Left colon (tissue), 2 donors: Measurements from ENCODE around the gene HORMAD2. TPM values are rescaled to one million over a fixed set of nuclear protein-coding genes. Genes with fewer than 3 reads are reported as not detected.

ENCODE experiments used
- ATAC-seq: fragments of 200-7000 bp; cut with Tn5 transposase; one replicate; pipeline ENCODE4 v1.9.1; 2020; ENCODE audit warnings: mild to moderate bottlenecking, moderate library complexity
- DNase-seq, 2 donors: peaks; one replicate each; pipeline ENCODE4 v3.0.0-alpha.2; 2020
- intact Hi-C, 2 donors: fragments of 100-400 bp; cut with DNase I in 1 of 2; cut with micrococcal nuclease in 1 of 2; formaldehyde crosslinking; loops; one replicate each; pipeline versions ENCODE4 v1.11.2 to v1.14.0; 2022; cut with DNase I, micrococcal nuclease
- long read RNA-seq: library from polyadenylated mRNA; unstranded; transcript quantifications from one replicate; pipeline ENCODE4 v2.0.0, GENCODE V29; 2021
- total RNA-seq, 2 donors: library from RNA; stranded (reverse); fragmentation: NEBNext Ultra II Directional; extraction: Animal tissue kit (Norgen Biotek cat#: 25700); gene quantifications; one replicate each; pipeline ENCODE4 v1.2.1, GENCODE V29; 2021
- donor health status: DM: no; HTN: no; CAD: no.
- donor health status: DM: yes; HTN: yes; CAD: no.

Gene HORMAD2
- not detected for total RNA-seq
- long read RNA-seq = 0 reads

- DNase-seq (peak in 1 of 2 donors; percentile 24), ATAC-seq (peak; percentile 15)
Observed at GRCh38 chr22:30079952-30080533, at the start of gene HORMAD2. TSS of gene HORMAD2 (plus strand) at chr22:30080464. CDS start at chr22:30093953, 13,489 bp downstream.

GRCh38 chr22:30031328-30031727, 48.9 kb upstream of the HORMAD2 start:
- ATAC-seq (no peak), DNase-seq (no peak)
- intact Hi-C loops = no loop called here

More at GRCh38 chr22:30079952-30080533, at the start of gene HORMAD2:
- intact Hi-C loops = loop anchor here in 1 of 2 donors (10.0 kb wide), 2 partner anchors 385 to 445 kb away; no protein-coding TSS in a partner anchor

GRCh38 chr22:30031764-30032455, 48.4 kb upstream of the HORMAD2 start:
- ATAC-seq (no peak), DNase-seq (no peak)
- intact Hi-C loops = no loop called here

- ATAC-seq (no peak), DNase-seq (no peak)
- intact Hi-C loops = no loop called here
Observed at GRCh38 chr22:30033137-30033536, 47.1 kb upstream of the HORMAD2 start.

- DNase-seq (no peak), ATAC-seq (no peak)
- intact Hi-C loops = no loop called here
Observed at GRCh38 chr22:30033901-30034300, 46.4 kb upstream of the HORMAD2 start.

- DNase-seq (no peak), ATAC-seq (peak; percentile 83)
Observed at GRCh38 chr22:30036656-30037055, 43.6 kb upstream of the HORMAD2 start.

GRCh38 chr22:30038219-30038618, 42.0 kb upstream of the HORMAD2 start:
- intact Hi-C loops = no loop called here
- ATAC-seq (peak; percentile 25), DNase-seq (no peak)

More at GRCh38 chr22:30036656-30037055, 43.6 kb upstream of the HORMAD2 start:
- intact Hi-C loops = no loop called here

- intact Hi-C loops = no loop called here
- no peak for ATAC-seq
Observed at GRCh38 chr22:30040499-30041260, 39.6 kb upstream of the HORMAD2 start.

GRCh38 chr22:30041475-30041874, 38.8 kb upstream of the HORMAD2 start:
- intact Hi-C loops = no loop called here
- ATAC-seq (no peak), DNase-seq (no peak)

More at GRCh38 chr22:30040499-30041260, 39.6 kb upstream of the HORMAD2 start:
- DNase-seq = no peak

- DNase-seq = no peak
- intact Hi-C loops = no loop called here
- ATAC-seq = no peak
Observed at GRCh38 chr22:30041881-30042280, 38.4 kb upstream of the HORMAD2 start.

- DNase-seq = no peak
- intact Hi-C loops = no loop called here
- ATAC-seq = no peak
Observed at GRCh38 chr22:30043161-30043560, 37.1 kb upstream of the HORMAD2 start.

GRCh38 chr22:30044369-30044768, 35.9 kb upstream of the HORMAD2 start:
- ATAC-seq (peak; percentile 93), DNase-seq (peak; percentile 51 to 61)
- intact Hi-C loops = no loop called here

- intact Hi-C loops = no loop called here
- ATAC-seq (no peak), DNase-seq (no peak)
Observed at GRCh38 chr22:30044881-30045493, 35.3 kb upstream of the HORMAD2 start.

- DNase-seq (no peak), ATAC-seq (no peak)
- intact Hi-C loops = no loop called here
Observed at GRCh38 chr22:30045494-30045887, 34.8 kb upstream of the HORMAD2 start.

- DNase-seq (no peak), ATAC-seq (no peak)
- intact Hi-C loops = no loop called here
Observed at GRCh38 chr22:30045901-30046715, 34.2 kb upstream of the HORMAD2 start.

GRCh38 chr22:30046716-30047363, 33.4 kb upstream of the HORMAD2 start:
- no peak for DNase-seq
- no peak for ATAC-seq
- intact Hi-C loops = no loop called here

- peak; percentile 48 for ATAC-seq
- intact Hi-C loops = no loop called here
- DNase-seq = no peak
Observed at GRCh38 chr22:30047364-30047738, 32.9 kb upstream of the HORMAD2 start.

GRCh38 chr22:30048681-30049080, 31.6 kb upstream of the HORMAD2 start:
- DNase-seq (no peak), ATAC-seq (no peak)

More at GRCh38 chr22:30048681-30049080, 31.6 kb upstream of the HORMAD2 start:
- intact Hi-C loops = no loop called here
